ENCODE data around the gene RANBP1. TPM values are rescaled to one million over a fixed set of nuclear protein-coding genes. Genes with fewer than 3 reads are reported as not detected.
"Not testable (repeated sequence)": the region's sequence is repeated elsewhere in the genome, so short reads cannot be mapped to it uniquely, and the experiment has no call there.

RANBP1 gene
- total RNA-seq (ENCODE audit: unreplicated experiment): 142 TPM
- long read RNA-seq, transcript RANBP1-202 (6 exons, 1,132 nt): minor isoform, 39 of 124 reads
- long read RNA-seq, transcript RANBP1-201 (6 exons, 837 nt): major isoform, 72 of 124 reads
- long read RNA-seq, partial matches to known transcripts: 7 of 124 reads
- long read RNA-seq, other reads (novel, unspliced or antisense): 2 of 124 reads

DNA sequence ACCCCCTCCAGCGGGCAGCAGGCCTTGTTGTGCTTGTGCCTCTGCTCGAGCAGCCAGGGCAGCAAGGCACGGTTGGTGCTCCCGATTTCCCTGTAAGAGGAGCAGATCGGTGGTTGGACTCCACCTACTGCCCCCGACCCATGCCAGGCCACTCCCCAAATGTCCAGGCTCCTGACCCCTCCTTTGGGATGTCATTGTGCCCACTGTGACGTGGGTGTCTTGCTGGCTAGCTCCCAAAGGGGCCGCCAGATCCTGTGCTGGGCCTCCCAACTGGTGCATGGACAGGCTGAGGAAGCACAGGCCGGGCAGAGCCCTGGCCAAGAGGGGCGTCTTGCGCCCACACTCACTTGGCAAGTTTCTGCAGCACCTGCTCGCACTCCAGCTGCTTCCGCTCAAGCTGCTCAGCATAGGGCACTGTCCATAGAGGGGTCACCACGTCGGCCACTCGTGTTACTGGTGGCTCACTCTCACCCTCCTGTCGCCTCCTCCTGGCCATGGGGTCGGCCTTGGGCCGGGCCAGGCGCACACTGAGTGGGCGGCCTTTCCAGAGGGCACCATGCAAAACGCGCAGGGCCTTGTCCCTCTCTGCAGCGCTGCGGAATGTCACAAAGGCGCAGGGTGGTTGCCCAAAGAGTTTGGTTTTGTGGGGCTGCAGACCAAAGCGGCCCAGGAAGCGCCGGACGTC is at the start of gene RANBP1:
TSS of gene RANBP1 (plus strand) at position 414 of the 685 bp plus-strand sequence. CDS start at position 495, 81 bp downstream.
- H3K9me3 Mint-ChIP-seq (ENCODE audit: unreplicated experiment): no peaks in the 10 kb centered on the region
- no peak for DNase-seq (ENCODE audit: low spot score)
- peak within 1 kb of the TSS; percentile 78 for H3K27ac Mint-ChIP-seq (ENCODE audit: unreplicated experiment)
- H3K4me1 Mint-ChIP-seq (ENCODE audit: unreplicated experiment): peaks cover 20% of the 10 kb centered on the region
- H3K36me3 Mint-ChIP-seq (ENCODE audit: low read depth, unreplicated experiment): peaks cover 5% of the 10 kb centered on the region
- peak within 1 kb of the TSS; percentile 93 for H3K4me3 Mint-ChIP-seq (ENCODE audit: unreplicated experiment)
- no peak for TF ChIP-seq CTCF (IDR thresholded peaks at IDR 0.05; ENCODE audit: unreplicated experiment)
- peaks cover 7% of the 10 kb centered on the region for H3K27me3 Mint-ChIP-seq (ENCODE audit: unreplicated experiment)

- DNase-seq (ENCODE audit: low spot score): no peak
- Mint-ChIP-seq H3K4me3 (ENCODE audit: unreplicated experiment) (no peak overlapping the region), H3K27ac (ENCODE audit: unreplicated experiment) (no peak overlapping the region), H3K36me3 (ENCODE audit: low read depth, unreplicated experiment) (peaks cover 5% of the 10 kb centered on the region), H3K9me3 (ENCODE audit: unreplicated experiment) (no peaks in the 10 kb centered on the region), H3K4me1 (ENCODE audit: unreplicated experiment) (peaks cover 4% of the 10 kb centered on the region), H3K27me3 (ENCODE audit: unreplicated experiment) (peaks cover 8% of the 10 kb centered on the region)
- TF ChIP-seq CTCF (IDR thresholded peaks at IDR 0.05; ENCODE audit: unreplicated experiment): no peak
Observed at GRCh38 chr22:20066617-20067383, 49.1 kb upstream of the RANBP1 start.

GRCh38 chr22:20067384-20067682 is 48.6 kb upstream of the RANBP1 start:
- not testable (repeated sequence) for DNase-seq (ENCODE audit: low spot score); H3K27ac Mint-ChIP-seq (ENCODE audit: unreplicated experiment); H3K36me3 Mint-ChIP-seq (ENCODE audit: low read depth, unreplicated experiment); H3K4me1 Mint-ChIP-seq (ENCODE audit: unreplicated experiment); H3K9me3 Mint-ChIP-seq (ENCODE audit: unreplicated experiment); H3K27me3 Mint-ChIP-seq (ENCODE audit: unreplicated experiment); H3K4me3 Mint-ChIP-seq (ENCODE audit: unreplicated experiment)

- peaks cover 4% of the 10 kb centered on the region for H3K27me3 Mint-ChIP-seq (ENCODE audit: unreplicated experiment)
- H3K4me3 Mint-ChIP-seq (ENCODE audit: unreplicated experiment): no peak overlapping the region
- no peaks in the 10 kb centered on the region for H3K36me3 Mint-ChIP-seq (ENCODE audit: low read depth, unreplicated experiment)
- no peak overlapping the region for H3K27ac Mint-ChIP-seq (ENCODE audit: unreplicated experiment)
- TF ChIP-seq CTCF (IDR thresholded peaks at IDR 0.05; ENCODE audit: unreplicated experiment): no peak
- DNase-seq (ENCODE audit: low spot score): no peak
- H3K9me3 Mint-ChIP-seq (ENCODE audit: unreplicated experiment): no peaks in the 10 kb centered on the region
- peaks cover 4% of the 10 kb centered on the region for H3K4me1 Mint-ChIP-seq (ENCODE audit: unreplicated experiment)
Observed at GRCh38 chr22:20068640-20069039, 47.3 kb upstream of the RANBP1 start.

- Mint-ChIP-seq H3K27me3 (ENCODE audit: unreplicated experiment) (peaks cover 4% of the 10 kb centered on the region), H3K27ac (ENCODE audit: unreplicated experiment) (no peak overlapping the region), H3K9me3 (ENCODE audit: unreplicated experiment) (no peaks in the 10 kb centered on the region), H3K36me3 (ENCODE audit: low read depth, unreplicated experiment) (no peaks in the 10 kb centered on the region), H3K4me1 (ENCODE audit: unreplicated experiment) (peaks cover 4% of the 10 kb centered on the region), H3K4me3 (ENCODE audit: unreplicated experiment) (no peak overlapping the region)
- no peak for DNase-seq (ENCODE audit: low spot score)
- TF ChIP-seq CTCF (IDR thresholded peaks at IDR 0.05; ENCODE audit: unreplicated experiment): no peak
Observed at GRCh38 chr22:20069331-20070042, 46.4 kb upstream of the RANBP1 start.

All from endothelial cell (in vitro differentiated cells).